Measurements from ENCODE around the gene CHPT1. TPM values are rescaled to one million over a fixed set of nuclear protein-coding genes. Genes with fewer than 3 reads are reported as not detected.

The CHPT1 gene
- total RNA-seq, 1 experiment from 2014 or later = 28.1 TPM

GRCh38 chr12:101713930-101714329 lies 16.5 kb downstream of the CHPT1 start:
- no peak for DNase-seq (ENCODE audit: unreplicated experiment)
- Mint-ChIP-seq H3K4me3 (ENCODE audit: unreplicated experiment) (no peak overlapping the region), H3K27ac (ENCODE audit: low read depth, unreplicated experiment) (no peak overlapping the region), H3K4me1 (ENCODE audit: insufficient read depth, unreplicated experiment) (peaks cover 10% of the 10 kb centered on the region), H3K36me3 (ENCODE audit: insufficient read depth, unreplicated experiment) (peaks cover 13% of the 10 kb centered on the region), H3K27me3 (ENCODE audit: insufficient read depth, unreplicated experiment) (no peaks in the 10 kb centered on the region), H3K9me3 (ENCODE audit: unreplicated experiment) (no peaks in the 10 kb centered on the region)
- TF ChIP-seq CTCF (IDR thresholded peaks at IDR 0.05; ENCODE audit: unreplicated experiment) = no peak
- intact Hi-C loops (cut with micrococcal nuclease) = no loop called here
- POLR2A ChIA-PET = interaction anchor here (0.8 kb wide), 1 partner anchor 12 kb away, joined by 4 read pairs; no protein-coding TSS in a partner anchor
- BruUV-seq (replicated peaks) = no TSS peak
- CTCF ChIA-PET = interaction anchor here (0.6 kb wide), 2 partner anchors 104 to 311 kb away, joined by 3 read pairs; no protein-coding TSS in a partner anchor

- Mint-ChIP-seq H3K27me3 (ENCODE audit: insufficient read depth, unreplicated experiment) (no peaks in the 10 kb centered on the region), H3K9me3 (ENCODE audit: unreplicated experiment) (no peaks in the 10 kb centered on the region), H3K36me3 (ENCODE audit: insufficient read depth, unreplicated experiment) (peaks cover 16% of the 10 kb centered on the region), H3K4me1 (ENCODE audit: insufficient read depth, unreplicated experiment) (peaks cover 10% of the 10 kb centered on the region), H3K27ac (ENCODE audit: low read depth, unreplicated experiment) (no peak overlapping the region), H3K4me3 (ENCODE audit: unreplicated experiment) (no peak overlapping the region)
- no TSS peak for BruUV-seq (replicated peaks)
- DNase-seq (ENCODE audit: unreplicated experiment) = no peak
- no peak for TF ChIP-seq CTCF (IDR thresholded peaks at IDR 0.05; ENCODE audit: unreplicated experiment)
- ChIA-PET CTCF (no interaction called here), POLR2A (interaction anchor here (0.6 to 0.7 kb wide), 4 partner anchors 11 to 331 kb away, joined by 3 to 4 read pairs (median 3); no protein-coding TSS in a partner anchor)
- intact Hi-C loops (cut with micrococcal nuclease) = no loop called here
Measured at GRCh38 chr12:101714877-101715444, 17.5 kb downstream of the CHPT1 start.

GRCh38 chr12:101719566-101719965 lies 22.1 kb downstream of the CHPT1 start:
- Mint-ChIP-seq H3K27me3 (ENCODE audit: insufficient read depth, unreplicated experiment) (no peaks in the 10 kb centered on the region), H3K27ac (ENCODE audit: low read depth, unreplicated experiment) (no peak overlapping the region), H3K36me3 (ENCODE audit: insufficient read depth, unreplicated experiment) (peaks cover 51% of the 10 kb centered on the region), H3K9me3 (ENCODE audit: unreplicated experiment) (no peaks in the 10 kb centered on the region), H3K4me1 (ENCODE audit: insufficient read depth, unreplicated experiment) (peaks cover 5% of the 10 kb centered on the region), H3K4me3 (ENCODE audit: unreplicated experiment) (no peak overlapping the region)
- TF ChIP-seq CTCF (IDR thresholded peaks at IDR 0.05; ENCODE audit: unreplicated experiment) = no peak
- no TSS peak for BruUV-seq (replicated peaks)
- intact Hi-C loops (cut with micrococcal nuclease) = no loop called here
- no peak for DNase-seq (ENCODE audit: unreplicated experiment)
- CTCF ChIA-PET = interaction anchor here (0.7 kb wide), 1 partner anchor 54 kb away, joined by 3 read pairs; no protein-coding TSS in a partner anchor
- POLR2A ChIA-PET = no interaction called here

- DNase-seq (ENCODE audit: unreplicated experiment) = no peak
- no peaks in the 10 kb centered on the region for H3K27me3 Mint-ChIP-seq (ENCODE audit: insufficient read depth, unreplicated experiment)
- CTCF ChIA-PET = no interaction called here
- POLR2A ChIA-PET = no interaction called here
- H3K4me3 Mint-ChIP-seq (ENCODE audit: unreplicated experiment) = no peak overlapping the region
- H3K27ac Mint-ChIP-seq (ENCODE audit: low read depth, unreplicated experiment) = no peak overlapping the region
- no TSS peak for BruUV-seq (replicated peaks)
- peaks cover 56% of the 10 kb centered on the region for H3K36me3 Mint-ChIP-seq (ENCODE audit: insufficient read depth, unreplicated experiment)
- H3K4me1 Mint-ChIP-seq (ENCODE audit: insufficient read depth, unreplicated experiment) = peaks cover 5% of the 10 kb centered on the region
- no peak for TF ChIP-seq CTCF (IDR thresholded peaks at IDR 0.05; ENCODE audit: unreplicated experiment)
- intact Hi-C loops (cut with micrococcal nuclease) = no loop called here
- no peaks in the 10 kb centered on the region for H3K9me3 Mint-ChIP-seq (ENCODE audit: unreplicated experiment)
Measured at GRCh38 chr12:101720118-101720517, 22.7 kb downstream of the CHPT1 start.

Data from MCF 10A (cell line).